ENCODE measurements around the gene RGS7. TPM values are rescaled to one million over a fixed set of nuclear protein-coding genes. Genes with fewer than 3 reads are reported as not detected.

RGS7 gene
- total RNA-seq, 1 donor from 2014 or later = not detected

DNA sequence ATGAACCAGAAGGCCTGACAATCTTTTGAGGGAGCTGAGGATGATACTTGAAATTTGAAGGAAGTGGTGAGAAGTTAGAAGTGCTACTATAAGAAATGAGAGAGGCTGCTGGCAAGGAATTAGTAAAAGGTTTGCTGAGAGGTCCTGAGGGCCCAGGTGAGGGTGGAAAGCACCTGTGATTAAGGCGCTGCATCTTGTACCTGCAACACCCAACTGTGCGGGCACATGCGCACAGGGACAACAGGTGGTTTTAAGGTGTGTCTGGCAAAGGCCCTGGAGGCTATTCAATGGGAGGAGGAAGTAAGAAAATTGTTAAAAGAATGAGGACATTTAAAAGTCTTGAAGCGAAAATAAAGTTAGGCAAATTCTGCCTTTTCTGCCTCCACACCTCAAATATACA lies 349.3 kb downstream of the RGS7 start:
- H3K36me3 ChIP-seq (ENCODE audit: control insufficient read depth, insufficient read depth, low read length) = no peaks in the 10 kb centered on the region
- no peak overlapping the region for H3K4me3 ChIP-seq (ENCODE audit: low read depth, low read length)
- TF ChIP-seq, protein P1, sequence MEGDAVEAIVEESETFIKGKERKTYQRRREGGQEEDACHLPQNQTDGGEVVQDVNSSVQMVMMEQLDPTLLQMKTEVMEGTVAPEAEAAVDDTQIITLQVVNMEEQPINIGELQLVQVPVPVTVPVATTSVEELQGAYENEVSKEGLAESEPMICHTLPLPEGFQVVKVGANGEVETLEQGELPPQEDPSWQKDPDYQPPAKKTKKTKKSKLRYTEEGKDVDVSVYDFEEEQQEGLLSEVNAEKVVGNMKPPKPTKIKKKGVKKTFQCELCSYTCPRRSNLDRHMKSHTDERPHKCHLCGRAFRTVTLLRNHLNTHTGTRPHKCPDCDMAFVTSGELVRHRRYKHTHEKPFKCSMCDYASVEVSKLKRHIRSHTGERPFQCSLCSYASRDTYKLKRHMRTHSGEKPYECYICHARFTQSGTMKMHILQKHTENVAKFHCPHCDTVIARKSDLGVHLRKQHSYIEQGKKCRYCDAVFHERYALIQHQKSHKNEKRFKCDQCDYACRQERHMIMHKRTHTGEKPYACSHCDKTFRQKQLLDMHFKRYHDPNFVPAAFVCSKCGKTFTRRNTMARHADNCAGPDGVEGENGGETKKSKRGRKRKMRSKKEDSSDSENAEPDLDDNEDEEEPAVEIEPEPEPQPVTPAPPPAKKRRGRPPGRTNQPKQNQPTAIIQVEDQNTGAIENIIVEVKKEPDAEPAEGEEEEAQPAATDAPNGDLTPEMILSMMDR (IDR thresholded peaks at IDR 0.05; ENCODE audit: insufficient read depth, low read length, severe bottlenecking) = no peak
- no peaks in the 10 kb centered on the region for H3K27me3 ChIP-seq (ENCODE audit: control insufficient read depth, insufficient read depth, low read length)
- FAIRE-seq (no peak), DNase-seq (ENCODE audit: low read depth) (no peak)

DNA sequence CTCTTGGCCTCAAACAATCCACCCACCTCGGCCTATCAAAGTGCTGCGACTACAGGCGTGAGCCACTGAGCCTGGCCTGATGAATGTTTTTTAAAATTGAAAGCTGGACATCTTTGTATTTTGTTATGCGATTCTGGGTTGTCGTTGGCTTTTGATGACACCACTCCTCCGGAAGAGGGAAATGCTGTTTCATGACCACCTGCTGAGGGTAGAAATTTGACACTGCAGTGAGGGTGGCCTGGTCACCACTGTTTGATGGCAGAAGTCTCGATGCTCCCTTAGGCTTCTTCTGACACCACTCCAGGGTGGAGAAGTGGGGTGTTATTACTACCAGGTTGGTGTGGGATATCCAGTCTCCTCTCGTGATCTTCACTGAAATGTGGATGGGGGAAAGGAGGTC lies 357.2 kb downstream of the RGS7 start:
- FAIRE-seq = no peak
- no peak overlapping the region for H3K4me3 ChIP-seq (ENCODE audit: low read depth, low read length)
- no peak for DNase-seq (ENCODE audit: low read depth)
- no peaks in the 10 kb centered on the region for H3K27me3 ChIP-seq (ENCODE audit: control insufficient read depth, insufficient read depth, low read length)
- no peaks in the 10 kb centered on the region for H3K36me3 ChIP-seq (ENCODE audit: control insufficient read depth, insufficient read depth, low read length)
- TF ChIP-seq, protein P1 (IDR thresholded peaks at IDR 0.05; ENCODE audit: insufficient read depth, low read length, severe bottlenecking) = no peak

DNA sequence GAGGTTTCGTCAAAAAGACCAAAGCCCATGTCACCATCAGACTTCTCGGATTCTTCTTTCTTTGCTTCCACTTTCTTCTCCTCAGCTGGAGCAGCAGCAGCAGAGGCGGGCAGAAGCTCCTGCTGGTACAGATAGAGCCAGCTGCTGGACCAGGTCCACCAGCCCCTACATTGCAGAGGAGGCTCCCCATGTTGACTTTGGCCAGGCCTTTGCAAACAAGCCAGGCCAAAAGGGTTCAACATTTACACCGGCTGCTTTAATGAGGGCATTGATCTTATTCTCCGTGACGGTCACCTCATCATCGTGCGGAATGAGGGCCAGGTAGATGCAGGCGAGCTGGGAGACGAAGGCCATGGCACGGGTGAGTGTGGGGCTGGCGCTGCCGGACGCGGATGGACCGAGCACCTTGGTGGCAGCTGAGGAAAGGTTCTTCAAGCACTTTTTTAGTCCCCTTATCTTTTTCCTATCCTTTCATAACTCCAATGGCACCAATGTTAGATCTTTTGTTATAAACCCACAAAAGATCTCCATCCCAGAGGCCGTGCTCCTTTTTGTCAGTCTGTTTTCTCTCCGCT lies 358.5 kb downstream of the RGS7 start:
- TF ChIP-seq, protein P1 (IDR thresholded peaks at IDR 0.05; ENCODE audit: insufficient read depth, low read length, severe bottlenecking) = no peak
- Histone ChIP-seq H3K36me3 (ENCODE audit: control insufficient read depth, insufficient read depth, low read length) (no peaks in the 10 kb centered on the region), H3K4me3 (ENCODE audit: low read depth, low read length) (no peak overlapping the region)

DNA sequence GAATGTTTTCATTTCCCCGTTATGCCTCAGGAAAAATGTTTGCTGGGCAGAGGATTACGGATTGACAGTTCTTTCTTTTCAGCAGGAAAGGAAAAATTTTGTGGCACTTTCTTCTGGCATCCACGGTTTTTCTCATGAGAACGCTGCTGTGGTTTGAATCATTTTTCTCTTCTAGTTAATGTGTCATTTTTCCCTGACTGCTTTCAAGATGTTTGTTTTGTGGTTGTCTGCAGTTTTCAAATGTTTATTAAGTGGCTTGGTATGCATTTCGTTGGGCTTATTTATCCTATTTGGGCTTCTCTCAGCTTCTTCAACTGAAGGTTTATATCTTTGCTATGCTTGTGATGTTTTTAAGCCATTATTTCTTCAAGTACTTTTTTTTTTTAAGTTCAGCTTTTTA lies 359.0 kb downstream of the RGS7 start:
- TF ChIP-seq, protein P1 (IDR thresholded peaks at IDR 0.05; ENCODE audit: insufficient read depth, low read length, severe bottlenecking) = no peak
- H3K36me3 ChIP-seq (ENCODE audit: control insufficient read depth, insufficient read depth, low read length) = no peaks in the 10 kb centered on the region
- H3K27me3 ChIP-seq (ENCODE audit: control insufficient read depth, insufficient read depth, low read length) = no peaks in the 10 kb centered on the region
- FAIRE-seq (no peak), DNase-seq (ENCODE audit: low read depth) (no peak)
- H3K4me3 ChIP-seq (ENCODE audit: low read depth, low read length) = no peak overlapping the region

More for the DNA sequence above, 358.5 kb downstream of the RGS7 start:
- H3K27me3 ChIP-seq (ENCODE audit: control insufficient read depth, insufficient read depth, low read length) = no peaks in the 10 kb centered on the region
- FAIRE-seq (no peak), DNase-seq (ENCODE audit: low read depth) (no peak)

DNA sequence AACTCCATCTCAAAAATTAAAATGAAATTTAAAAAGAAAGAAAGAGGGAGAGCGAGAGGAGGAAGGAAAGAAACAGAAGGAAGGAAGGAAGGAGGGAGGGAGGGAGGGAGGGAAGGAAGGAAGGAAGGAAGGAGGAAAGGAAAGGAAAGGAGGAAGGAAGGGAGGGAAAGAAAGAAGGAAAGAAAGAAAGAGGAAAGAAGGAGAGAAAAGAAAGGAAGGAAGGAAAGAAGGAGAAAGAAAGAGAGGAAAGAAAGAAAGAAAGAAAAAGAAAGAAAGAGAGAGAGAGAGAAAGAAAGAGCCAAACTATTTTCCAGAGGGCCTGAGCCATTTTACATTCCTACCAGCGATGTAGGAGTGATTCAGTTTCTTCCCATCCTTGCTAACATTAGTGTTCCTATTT lies 364.0 kb downstream of the RGS7 start:
- no peak for DNase-seq (ENCODE audit: low read depth)
- FAIRE-seq = no peak
- TF ChIP-seq, protein P1 (IDR thresholded peaks at IDR 0.05; ENCODE audit: insufficient read depth, low read length, severe bottlenecking) = no peak
- Histone ChIP-seq H3K4me3 (ENCODE audit: low read depth, low read length) (no peak overlapping the region), H3K27me3 (ENCODE audit: control insufficient read depth, insufficient read depth, low read length) (no peaks in the 10 kb centered on the region), H3K36me3 (ENCODE audit: control insufficient read depth, insufficient read depth, low read length) (no peaks in the 10 kb centered on the region)

DNA sequence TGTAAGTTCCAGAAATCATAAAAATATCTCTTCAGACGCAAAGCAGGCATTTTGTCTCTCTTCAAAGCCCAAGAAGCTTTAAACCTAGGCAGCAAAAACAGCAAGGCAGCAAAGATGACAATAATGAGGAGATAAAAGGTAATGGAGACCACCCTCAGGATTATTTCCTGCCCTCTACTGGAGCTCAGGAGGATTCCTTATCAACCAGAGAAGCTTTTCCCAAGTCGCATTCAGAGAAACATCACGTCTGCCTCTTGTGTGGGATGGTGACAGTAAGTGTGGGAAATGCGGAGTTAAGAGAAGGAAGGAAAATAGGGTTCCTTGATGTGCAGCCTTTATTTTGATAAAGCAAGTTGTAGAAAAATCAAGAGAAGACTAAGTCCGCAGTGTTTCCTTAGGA lies 365.8 kb downstream of the RGS7 start:
- no peak for FAIRE-seq
- H3K27me3 ChIP-seq (ENCODE audit: control insufficient read depth, insufficient read depth, low read length) = no peaks in the 10 kb centered on the region
- H3K4me3 ChIP-seq (ENCODE audit: low read depth, low read length) = no peak overlapping the region

More for the DNA sequence above, 365.8 kb downstream of the RGS7 start:
- no peaks in the 10 kb centered on the region for H3K36me3 ChIP-seq (ENCODE audit: control insufficient read depth, insufficient read depth, low read length)
- TF ChIP-seq, protein P1 (IDR thresholded peaks at IDR 0.05; ENCODE audit: insufficient read depth, low read length, severe bottlenecking) = no peak
- DNase-seq (ENCODE audit: low read depth) = no peak
